ENCODE measurements around the gene KAT7. TPM values are rescaled to one million over a fixed set of nuclear protein-coding genes. Genes with fewer than 3 reads are reported as not detected.
A peak's percentile ranks its signal among the peaks of the same experiment; 100 is the strongest.

Gene KAT7
- total and polyA plus RNA-seq, 5 donors = 17.5 to 68.2 (median 56.2) TPM

GRCh38 chr17:49853470-49854015 is 65.1 kb downstream of the KAT7 start:
- Histone ChIP-seq H3K27ac (ENCODE audit: low read length) (no peak overlapping the region), H3K27me3 (ENCODE audit: control insufficient read depth, insufficient read depth) (no peaks in the 10 kb centered on the region), H3K4me1 (ENCODE audit: control insufficient read depth, insufficient read depth, low read length) (no peaks in the 10 kb centered on the region), H3K9me3 (ENCODE audit: control insufficient read depth, low read length) (no peaks in the 10 kb centered on the region), H3K4me3 (ENCODE audit: low read length) (no peak overlapping the region)
- 68% methylated on average over 10 of the region's 10 CpGs for WGBS
- no peak for ATAC-seq
- DNase-seq = no peak
- intact Hi-C loops (cut with DNase I) = loop anchor here (5.0 to 10.0 kb wide), 6 partner anchors 139 to 289 kb away; partner anchors contain the start of gene SLC35B1 (in 3 of the 4)

- 91% methylated on average over 5 of the region's 5 CpGs for WGBS
- H3K27ac ChIP-seq (ENCODE audit: low read length) = no peak overlapping the region
- intact Hi-C loops (cut with DNase I) = loop anchor here (5.0 to 10.0 kb wide), 6 partner anchors 139 to 289 kb away; partner anchors contain the start of gene SLC35B1 (in 3 of the 4)
- no peaks in the 10 kb centered on the region for H3K4me1 ChIP-seq (ENCODE audit: control insufficient read depth, insufficient read depth, low read length)
- H3K27me3 ChIP-seq (ENCODE audit: control insufficient read depth, insufficient read depth) = no peaks in the 10 kb centered on the region
- no peaks in the 10 kb centered on the region for H3K9me3 ChIP-seq (ENCODE audit: control insufficient read depth, low read length)
- H3K4me3 ChIP-seq (ENCODE audit: low read length) = no peak overlapping the region
- ATAC-seq = no peak
- DNase-seq = peak in 1 of 3 donors; percentile 5
These were observed 65.6 kb downstream of the KAT7 start for GRCh38 chr17:49854126-49854525.

DNA sequence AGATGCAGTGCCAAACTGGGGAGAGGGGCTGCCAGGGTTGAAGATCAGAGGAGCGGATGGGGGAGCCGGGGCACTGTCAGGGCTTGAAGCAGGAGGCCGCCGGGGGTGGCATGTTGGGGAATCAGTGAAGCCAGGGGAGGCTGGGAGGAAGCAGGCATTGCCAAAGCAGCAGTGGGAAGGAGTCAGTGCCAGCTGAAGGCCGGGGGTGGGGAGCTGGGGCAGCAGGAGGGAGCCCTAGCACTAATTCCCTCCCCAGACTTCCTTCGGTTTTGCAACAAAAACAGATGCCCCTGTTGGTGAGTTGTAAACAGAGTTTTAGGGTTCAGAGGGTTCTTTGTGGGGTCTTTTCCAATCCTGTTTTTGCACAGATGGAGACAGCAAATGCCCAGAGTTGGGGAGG is 70.3 kb downstream of the KAT7 start:
- no peaks in the 10 kb centered on the region for H3K4me1 ChIP-seq (ENCODE audit: control insufficient read depth, insufficient read depth, low read length)
- intact Hi-C loops (cut with DNase I) = loop anchor here in 2 of 4 donors (10.0 kb wide), 3 partner anchors 144 to 294 kb away; partner anchors contain the start of gene SLC35B1 (in 1 of the 2)
- H3K9me3 ChIP-seq (ENCODE audit: control insufficient read depth, low read length) = no peaks in the 10 kb centered on the region
- ATAC-seq = no peak
- peak in 1 of 3 donors; percentile 49 for DNase-seq
- H3K4me3 ChIP-seq (ENCODE audit: low read length) = no peak overlapping the region
- 56% methylated on average over 6 of the region's 6 CpGs for WGBS
- H3K27ac ChIP-seq (ENCODE audit: low read length) = no peak overlapping the region
- no peaks in the 10 kb centered on the region for H3K27me3 ChIP-seq (ENCODE audit: control insufficient read depth, insufficient read depth)

GRCh38 chr17:49859991-49860953 is 71.8 kb downstream of the KAT7 start:
- ATAC-seq (peak; percentile 10 to 27), DNase-seq (no peak)
- Histone ChIP-seq H3K4me1 (ENCODE audit: control insufficient read depth, insufficient read depth, low read length) (no peaks in the 10 kb centered on the region), H3K9me3 (ENCODE audit: control insufficient read depth, low read length) (no peaks in the 10 kb centered on the region), H3K27me3 (ENCODE audit: control insufficient read depth, insufficient read depth) (no peaks in the 10 kb centered on the region), H3K27ac (ENCODE audit: low read length) (no peak overlapping the region), H3K4me3 (ENCODE audit: low read length) (no peak overlapping the region)
- intact Hi-C loops (cut with DNase I) = loop anchor here (2.0 to 10.0 kb wide), 7 partner anchors 137 to 295 kb away; partner anchors contain the start of genes DLX3 (in 1 of the 4) and SLC35B1 (in 1 of the 4)
- 71% methylated on average over 20 of the region's 20 CpGs for WGBS

DNA sequence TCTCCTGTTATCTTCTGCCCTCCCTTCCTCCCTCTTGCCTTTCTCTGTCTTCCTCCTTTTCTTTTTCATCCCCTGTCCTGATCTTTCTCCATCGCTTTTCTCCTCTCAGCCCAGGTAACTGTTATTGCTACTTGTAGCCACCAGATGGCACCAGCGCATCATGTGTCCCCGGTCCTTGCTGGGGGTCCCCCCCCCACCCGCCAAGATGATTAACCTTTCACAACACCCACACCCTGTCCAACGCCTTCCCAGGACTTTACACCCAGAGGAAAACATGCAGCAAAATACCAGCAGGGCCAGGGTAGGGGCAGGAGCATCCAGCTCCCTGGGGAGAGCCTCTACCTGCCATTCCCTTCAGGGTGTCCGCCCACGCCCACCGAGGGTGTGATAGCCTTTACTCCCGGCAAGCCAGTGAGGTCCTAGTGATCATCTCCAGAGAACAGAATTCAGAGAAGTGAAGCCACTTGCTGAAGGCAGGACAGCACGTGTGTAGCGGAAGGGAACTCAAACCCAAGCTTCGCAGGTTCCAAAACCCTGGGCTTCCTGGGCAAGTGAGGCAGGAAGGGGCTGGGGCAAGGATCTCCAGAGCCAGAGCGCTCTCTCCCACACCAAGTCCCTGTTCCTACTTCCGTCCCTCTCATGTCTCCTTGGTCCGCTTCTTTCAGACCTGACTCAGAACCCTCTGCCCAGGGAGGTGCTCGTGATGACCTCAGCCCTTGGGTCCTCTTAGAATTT is 72.8 kb downstream of the KAT7 start:
- peak; percentile 44 to 70 (median 68) for DNase-seq

DNA sequence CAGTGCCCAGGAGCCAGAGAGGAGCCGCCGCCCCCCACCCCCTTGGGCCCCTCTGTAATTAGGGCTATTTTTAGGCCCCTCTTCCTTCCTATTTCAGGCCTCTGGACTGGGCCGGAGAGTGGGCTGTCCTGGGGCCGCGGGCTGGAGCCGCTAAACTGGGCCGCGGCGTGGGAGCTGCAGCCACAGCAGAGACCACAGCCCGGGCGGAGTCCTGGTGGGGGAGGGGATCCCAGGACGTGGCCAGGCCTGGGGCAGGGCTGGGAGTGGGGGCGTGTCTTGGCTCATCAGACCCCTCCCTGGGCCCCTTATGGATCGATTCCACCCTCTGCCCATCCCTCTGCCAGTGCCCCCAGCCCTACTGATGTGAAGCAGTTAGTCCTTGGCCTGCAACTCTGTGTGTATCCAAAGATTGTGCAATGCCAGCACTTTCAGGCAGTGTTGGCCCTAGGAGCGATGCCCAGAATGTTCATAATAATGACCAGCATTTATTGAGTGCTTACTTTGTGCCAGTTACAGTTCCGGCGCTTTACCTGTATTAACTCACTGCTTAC is 74.4 kb downstream of the KAT7 start:
- no peaks in the 10 kb centered on the region for H3K9me3 ChIP-seq (ENCODE audit: control insufficient read depth, low read length)
- no peak overlapping the region for H3K4me3 ChIP-seq (ENCODE audit: low read length)
- no peaks in the 10 kb centered on the region for H3K4me1 ChIP-seq (ENCODE audit: control insufficient read depth, insufficient read depth, low read length)
- intact Hi-C loops (cut with DNase I) = loop anchor here in 2 of 4 donors (5.0 to 10.0 kb wide), 2 partner anchors 134 to 222 kb away; partner anchors contain the start of gene DLX3 (in 1 of the 2)
- H3K27ac ChIP-seq (ENCODE audit: low read length) = no peak overlapping the region
- 27% methylated on average over 17 of the region's 17 CpGs for WGBS
- H3K27me3 ChIP-seq (ENCODE audit: control insufficient read depth, insufficient read depth) = no peaks in the 10 kb centered on the region
- DNase-seq (no peak), ATAC-seq (no peak)

More for the DNA sequence above, 72.8 kb downstream of the KAT7 start:
- Histone ChIP-seq H3K4me3 (ENCODE audit: low read length) (no peak overlapping the region), H3K27ac (ENCODE audit: low read length) (no peak overlapping the region), H3K27me3 (ENCODE audit: control insufficient read depth, insufficient read depth) (no peaks in the 10 kb centered on the region), H3K9me3 (ENCODE audit: control insufficient read depth, low read length) (no peaks in the 10 kb centered on the region), H3K4me1 (ENCODE audit: control insufficient read depth, insufficient read depth, low read length) (no peaks in the 10 kb centered on the region)
- WGBS = 38% methylated on average over 16 of the region's 16 CpGs
- peak in 1 of 2 donors; percentile 39 for ATAC-seq
- intact Hi-C loops (cut with DNase I) = loop anchor here (2.0 to 10.0 kb wide), 4 partner anchors 135 to 223 kb away; partner anchors contain the start of gene DLX3 (in 1 of the 4)

DNA sequence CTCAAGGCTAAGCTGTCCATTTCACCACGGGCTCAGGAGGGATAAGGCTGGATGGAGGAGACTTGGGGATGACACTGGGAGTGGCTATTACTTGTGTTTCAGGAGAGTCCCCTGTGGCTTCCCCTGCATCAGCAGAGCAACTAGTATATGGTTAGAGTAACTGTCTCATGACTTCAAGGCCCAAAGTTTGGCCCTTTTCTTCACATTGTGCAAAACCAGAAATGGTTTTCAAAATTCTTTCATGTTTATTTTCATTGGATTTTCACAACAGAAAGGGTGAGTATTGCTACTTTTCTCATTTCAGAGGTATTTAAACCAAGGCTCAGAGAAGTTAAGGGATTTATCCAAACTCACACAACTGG is 77.5 kb downstream of the KAT7 start:
- intact Hi-C loops (cut with DNase I) = loop anchor here in 1 of 4 donors (10.0 kb wide), 1 partner anchor 219 kb away; no protein-coding TSS in a partner anchor

GRCh38 chr17:49866882-49867413 is 78.5 kb downstream of the KAT7 start:
- intact Hi-C loops (cut with DNase I) = loop anchor here in 1 of 4 donors (10.0 kb wide), 1 partner anchor 218 kb away; no protein-coding TSS in a partner anchor
- DNase-seq = no peak
- Histone ChIP-seq H3K4me3 (ENCODE audit: low read length) (no peak overlapping the region), H3K4me1 (ENCODE audit: control insufficient read depth, insufficient read depth, low read length) (no peaks in the 10 kb centered on the region), H3K27ac (ENCODE audit: low read length) (no peak overlapping the region), H3K9me3 (ENCODE audit: control insufficient read depth, low read length) (no peaks in the 10 kb centered on the region), H3K27me3 (ENCODE audit: control insufficient read depth, insufficient read depth) (no peaks in the 10 kb centered on the region)
- 80% methylated on average over 3 of the region's 3 CpGs for WGBS
- ATAC-seq = no peak

More for the DNA sequence above, 77.5 kb downstream of the KAT7 start:
- Histone ChIP-seq H3K27ac (ENCODE audit: low read length) (no peak overlapping the region), H3K27me3 (ENCODE audit: control insufficient read depth, insufficient read depth) (no peaks in the 10 kb centered on the region), H3K4me1 (ENCODE audit: control insufficient read depth, insufficient read depth, low read length) (no peaks in the 10 kb centered on the region), H3K9me3 (ENCODE audit: control insufficient read depth, low read length) (no peaks in the 10 kb centered on the region), H3K4me3 (ENCODE audit: low read length) (no peak overlapping the region)
- DNase-seq = no peak
- ATAC-seq = no peak
- 30% methylated on average over 1 of the region's 1 CpG for WGBS

GRCh38 chr17:49869038-49869374 is 80.5 kb downstream of the KAT7 start:
- Histone ChIP-seq H3K27me3 (ENCODE audit: control insufficient read depth, insufficient read depth) (no peaks in the 10 kb centered on the region), H3K9me3 (ENCODE audit: control insufficient read depth, low read length) (no peaks in the 10 kb centered on the region), H3K4me1 (ENCODE audit: control insufficient read depth, insufficient read depth, low read length) (no peaks in the 10 kb centered on the region), H3K4me3 (ENCODE audit: low read length) (no peak overlapping the region), H3K27ac (ENCODE audit: low read length) (no peak overlapping the region)
- ATAC-seq (no peak), DNase-seq (peak in 1 of 3 donors; percentile 16)
- intact Hi-C loops (cut with DNase I) = loop anchor here in 1 of 4 donors (10.0 kb wide), 1 partner anchor 216 kb away; no protein-coding TSS in a partner anchor
- WGBS = 19% methylated on average over 1 of the region's 1 CpG

DNA sequence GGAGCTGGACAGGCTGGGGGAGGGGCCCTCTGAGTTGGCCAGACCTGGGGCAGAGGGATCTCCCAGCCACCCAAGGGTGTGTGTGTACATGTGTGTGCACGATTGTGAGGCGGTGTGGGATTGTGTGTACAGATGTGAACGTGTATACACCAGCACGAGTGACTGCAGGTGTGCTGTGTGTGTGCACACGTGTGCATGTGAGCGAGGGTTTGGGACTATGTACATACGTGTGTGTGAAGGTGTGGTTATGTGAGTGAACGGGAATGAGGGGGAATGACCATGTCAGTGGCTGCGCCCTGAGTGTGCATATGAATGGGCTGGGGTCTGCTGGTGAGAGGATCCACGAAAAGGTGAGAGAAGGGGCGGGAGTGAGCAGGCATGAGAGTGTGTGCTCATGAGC is 81.8 kb downstream of the KAT7 start:
- Histone ChIP-seq H3K4me3 (ENCODE audit: low read length) (no peak overlapping the region), H3K27me3 (ENCODE audit: control insufficient read depth, insufficient read depth) (no peaks in the 10 kb centered on the region), H3K4me1 (ENCODE audit: control insufficient read depth, insufficient read depth, low read length) (no peaks in the 10 kb centered on the region), H3K27ac (ENCODE audit: low read length) (no peak overlapping the region), H3K9me3 (ENCODE audit: control insufficient read depth, low read length) (no peaks in the 10 kb centered on the region)
- intact Hi-C loops (cut with DNase I) = no loop called here
- DNase-seq (peak in 1 of 3 donors; percentile 15), ATAC-seq (no peak)
- WGBS = 89% methylated on average over 11 of the region's 11 CpGs

Data from right cardiac atrium (tissue), 5 donors.